Adrenal gland (tissue), 5 donors: ENCODE measurements around the gene SFXN3.

Experiments used
- POLR2A ChIP-seq, 2 donors: fragments of 450-650 bp; IDR thresholded peaks; one replicate each; pipeline ENCODE4 v1.6.1; 2017; ENCODE audit warnings: antibody characterized with exemption in 2 of 2, mild to moderate bottlenecking in 2 of 2, moderate library complexity in 1 of 2
- TF ChIP-seq, protein P1 (sequence below), 6 experiments: fragments of 450-650 bp in 4 of 6; fragments of 200-600 bp in 2 of 6; sonication (generic) in 1 of 6; IDR thresholded peaks; 1 replicate in 5 of 6; 2 replicates in 1 of 6; pipeline versions ENCODE4 v1.5.1 to v1.8.0; 2016 to 2021; ENCODE audit warnings: antibody characterized with exemption in 6 of 6, mild to moderate bottlenecking in 2 of 6, moderate library complexity in 1 of 6
- donor health status: DM: no; HTN: no; CAD: no.

DNA sequence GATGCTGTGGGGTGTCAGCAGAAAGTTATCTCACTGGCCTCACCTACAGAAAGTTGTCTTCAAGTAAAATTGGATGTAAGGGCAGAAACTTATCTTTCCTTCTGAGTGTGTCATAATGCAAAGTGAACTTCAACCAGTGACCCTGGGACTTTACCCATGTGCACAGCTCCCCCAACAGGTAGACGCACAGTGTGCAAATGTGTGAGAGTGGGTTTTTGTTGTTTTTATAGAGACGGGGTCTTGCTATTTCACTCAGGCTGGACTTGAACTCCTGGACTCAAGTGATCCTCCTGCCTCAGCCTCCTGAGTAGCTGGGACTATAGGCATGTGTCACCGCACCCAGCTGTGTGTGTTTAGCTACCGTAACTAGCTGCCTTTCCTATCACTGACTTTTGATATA is 24.4 kb downstream of the SFXN3 start:
- TF ChIP-seq, protein P1, sequence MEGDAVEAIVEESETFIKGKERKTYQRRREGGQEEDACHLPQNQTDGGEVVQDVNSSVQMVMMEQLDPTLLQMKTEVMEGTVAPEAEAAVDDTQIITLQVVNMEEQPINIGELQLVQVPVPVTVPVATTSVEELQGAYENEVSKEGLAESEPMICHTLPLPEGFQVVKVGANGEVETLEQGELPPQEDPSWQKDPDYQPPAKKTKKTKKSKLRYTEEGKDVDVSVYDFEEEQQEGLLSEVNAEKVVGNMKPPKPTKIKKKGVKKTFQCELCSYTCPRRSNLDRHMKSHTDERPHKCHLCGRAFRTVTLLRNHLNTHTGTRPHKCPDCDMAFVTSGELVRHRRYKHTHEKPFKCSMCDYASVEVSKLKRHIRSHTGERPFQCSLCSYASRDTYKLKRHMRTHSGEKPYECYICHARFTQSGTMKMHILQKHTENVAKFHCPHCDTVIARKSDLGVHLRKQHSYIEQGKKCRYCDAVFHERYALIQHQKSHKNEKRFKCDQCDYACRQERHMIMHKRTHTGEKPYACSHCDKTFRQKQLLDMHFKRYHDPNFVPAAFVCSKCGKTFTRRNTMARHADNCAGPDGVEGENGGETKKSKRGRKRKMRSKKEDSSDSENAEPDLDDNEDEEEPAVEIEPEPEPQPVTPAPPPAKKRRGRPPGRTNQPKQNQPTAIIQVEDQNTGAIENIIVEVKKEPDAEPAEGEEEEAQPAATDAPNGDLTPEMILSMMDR (IDR thresholded peaks at IDR 0.05): no peak
- TF ChIP-seq POLR2A (IDR thresholded peaks at IDR 0.05): no peak
